Neutrophil (primary cell): Measurements from ENCODE around the gene MEIS3.

Experiments used
- H3K27ac ChIP-seq: fragments of 200-600 bp; sonication (generic); 2 replicates; pipeline ENCODE4 v1.5.1; 2016; ENCODE audit warnings: mild to moderate bottlenecking, moderate library complexity
- H3K27me3 ChIP-seq: fragments of 200-600 bp; sonication (generic); 2 replicates; pipeline ENCODE4 v1.6.0; 2016; ENCODE audit warnings: mild to moderate bottlenecking
- H3K36me3 ChIP-seq: fragments of 200-600 bp; sonication (generic); 2 replicates; pipeline ENCODE4 v1.5.1; 2017
- H3K4me1 ChIP-seq, 2 experiments: fragments of 200-600 bp in 1 of 2; sonication (generic) in 1 of 2; 1 replicate in 1 of 2; 2 replicates in 1 of 2; pipeline versions ENCODE4 v1.5.1 to v1.6.1; 2013 to 2016; ENCODE audit warnings: low read depth in 1 of 2, low read length in 1 of 2, mild to moderate bottlenecking in 1 of 2, moderate library complexity in 1 of 2; ENCODE audit not compliant: control insufficient read depth in 1 of 2, insufficient read depth in 1 of 2
- H3K4me3 ChIP-seq, 2 experiments: fragments of 200-600 bp in 1 of 2; sonication (generic) in 1 of 2; 1 replicate in 1 of 2; 2 replicates in 1 of 2; pipeline ENCODE4 v1.5.1; 2013 to 2016; ENCODE audit warnings: low read depth in 1 of 2, low read length in 1 of 2, mild to moderate bottlenecking in 1 of 2, moderate library complexity in 1 of 2
- H3K9me3 ChIP-seq: fragments of 200-600 bp; sonication (generic); 2 replicates; pipeline ENCODE4 v1.5.1; 2016
- CTCF ChIP-seq: fragments of 200-600 bp; sonication (generic); IDR thresholded peaks from 2 replicates; pipeline ENCODE4 v1.5.1; 2016; ENCODE audit warnings: antibody characterized with exemption

Gene MEIS3

GRCh38 chr19:47418692-47419029, 666 bp downstream of the MEIS3 start:
- no peak overlapping the region for H3K4me3 ChIP-seq
- H3K9me3 ChIP-seq: no peaks in the 10 kb centered on the region
- no peaks in the 10 kb centered on the region for H3K36me3 ChIP-seq
- no peaks in the 10 kb centered on the region for H3K4me1 ChIP-seq
- no peak overlapping the region for H3K27ac ChIP-seq
- TF ChIP-seq CTCF: no peak
- peaks cover 100% of the 10 kb centered on the region for H3K27me3 ChIP-seq

GRCh38 chr19:47417746-47418691, 1.3 kb downstream of the MEIS3 start:
- peaks cover 98% of the 10 kb centered on the region for H3K27me3 ChIP-seq
- H3K4me1 ChIP-seq: no peaks in the 10 kb centered on the region
- no peak for TF ChIP-seq CTCF
- H3K27ac ChIP-seq: no peak overlapping the region
- no peak overlapping the region for H3K4me3 ChIP-seq
- H3K9me3 ChIP-seq: no peaks in the 10 kb centered on the region
- H3K36me3 ChIP-seq: no peaks in the 10 kb centered on the region

GRCh38 chr19:47417107-47417745, 2.1 kb downstream of the MEIS3 start:
- no peaks in the 10 kb centered on the region for H3K4me1 ChIP-seq
- peaks cover 98% of the 10 kb centered on the region for H3K27me3 ChIP-seq
- TF ChIP-seq CTCF: no peak
- no peaks in the 10 kb centered on the region for H3K9me3 ChIP-seq
- no peak overlapping the region for H3K27ac ChIP-seq
- no peaks in the 10 kb centered on the region for H3K36me3 ChIP-seq
- H3K4me3 ChIP-seq: no peak overlapping the region

- no peak overlapping the region for H3K27ac ChIP-seq
- no peak overlapping the region for H3K4me3 ChIP-seq
- no peaks in the 10 kb centered on the region for H3K36me3 ChIP-seq
- H3K9me3 ChIP-seq: no peaks in the 10 kb centered on the region
- H3K27me3 ChIP-seq: peaks cover 98% of the 10 kb centered on the region
- no peaks in the 10 kb centered on the region for H3K4me1 ChIP-seq
- no peak for TF ChIP-seq CTCF
These were observed 2.7 kb downstream of the MEIS3 start for GRCh38 chr19:47416643-47416985.

GRCh38 chr19:47415953-47416642, 3.2 kb downstream of the MEIS3 start:
- Histone ChIP-seq H3K36me3 (no peaks in the 10 kb centered on the region), H3K4me3 (no peak overlapping the region), H3K4me1 (no peaks in the 10 kb centered on the region), H3K27me3 (peaks cover 96% of the 10 kb centered on the region), H3K27ac (no peak overlapping the region), H3K9me3 (no peaks in the 10 kb centered on the region)
- TF ChIP-seq CTCF: no peak
